GM06990 (cell line): ENCODE results near the gene C1orf210.
A peak's percentile ranks its signal among the peaks of the same experiment; 100 is the strongest.

Experiments
- DNase-seq: peaks from one replicate; pipeline ENCODE4 v3.0.0-alpha.2; 2011; ENCODE audit not compliant: insufficient read length; ENCODE audit errors: extremely low read depth
- H3K27me3 ChIP-seq: replicated peaks from 2 replicates; pipeline ENCODE4 v1.6.0; 2011; ENCODE audit warnings: low read length; ENCODE audit not compliant: control insufficient read depth, insufficient read depth
- H3K36me3 ChIP-seq: 2 replicates; pipeline ENCODE4 v1.5.1; 2011; ENCODE audit warnings: low read length; ENCODE audit not compliant: control insufficient read depth, insufficient read depth
- H3K4me3 ChIP-seq: replicated peaks from 2 replicates; pipeline ENCODE4 v1.5.1; 2011; ENCODE audit warnings: low read depth, mild to moderate bottlenecking, control low read depth, low read length
- TF ChIP-seq, protein P1 (sequence below): IDR thresholded peaks from 2 replicates; pipeline ENCODE4 v1.5.1; 2011; ENCODE audit warnings: low read length, control low read depth, mild to moderate bottlenecking, inconsistent platforms; ENCODE audit not compliant: insufficient read depth, poor library complexity, severe bottlenecking

Gene C1orf210

DNA sequence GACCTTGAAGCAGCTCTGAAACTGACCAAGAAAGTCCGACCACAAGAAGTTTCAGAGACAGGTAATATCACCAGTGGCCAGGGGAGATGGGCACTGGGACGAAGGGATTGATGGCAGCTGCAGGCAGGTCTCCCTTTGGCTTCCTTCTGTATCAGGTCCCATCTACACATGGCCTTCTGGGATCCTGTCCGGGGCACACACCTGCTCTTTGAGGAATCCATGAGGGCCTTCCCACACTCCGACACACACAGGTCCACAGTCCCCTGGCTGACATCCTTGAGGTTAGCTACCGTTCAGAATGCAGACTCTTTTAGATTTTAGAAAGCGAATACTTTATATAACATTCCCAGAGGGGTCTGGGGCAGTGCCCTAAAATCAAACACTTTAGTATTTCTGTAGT is 42.1 kb downstream of the C1orf210 start:
- no peaks in the 10 kb centered on the region for H3K36me3 ChIP-seq
- H3K27me3 ChIP-seq, result no peaks in the 10 kb centered on the region
- no peak overlapping the region for H3K4me3 ChIP-seq
- TF ChIP-seq, protein P1, sequence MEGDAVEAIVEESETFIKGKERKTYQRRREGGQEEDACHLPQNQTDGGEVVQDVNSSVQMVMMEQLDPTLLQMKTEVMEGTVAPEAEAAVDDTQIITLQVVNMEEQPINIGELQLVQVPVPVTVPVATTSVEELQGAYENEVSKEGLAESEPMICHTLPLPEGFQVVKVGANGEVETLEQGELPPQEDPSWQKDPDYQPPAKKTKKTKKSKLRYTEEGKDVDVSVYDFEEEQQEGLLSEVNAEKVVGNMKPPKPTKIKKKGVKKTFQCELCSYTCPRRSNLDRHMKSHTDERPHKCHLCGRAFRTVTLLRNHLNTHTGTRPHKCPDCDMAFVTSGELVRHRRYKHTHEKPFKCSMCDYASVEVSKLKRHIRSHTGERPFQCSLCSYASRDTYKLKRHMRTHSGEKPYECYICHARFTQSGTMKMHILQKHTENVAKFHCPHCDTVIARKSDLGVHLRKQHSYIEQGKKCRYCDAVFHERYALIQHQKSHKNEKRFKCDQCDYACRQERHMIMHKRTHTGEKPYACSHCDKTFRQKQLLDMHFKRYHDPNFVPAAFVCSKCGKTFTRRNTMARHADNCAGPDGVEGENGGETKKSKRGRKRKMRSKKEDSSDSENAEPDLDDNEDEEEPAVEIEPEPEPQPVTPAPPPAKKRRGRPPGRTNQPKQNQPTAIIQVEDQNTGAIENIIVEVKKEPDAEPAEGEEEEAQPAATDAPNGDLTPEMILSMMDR, result no peak
- no peak for DNase-seq

DNA sequence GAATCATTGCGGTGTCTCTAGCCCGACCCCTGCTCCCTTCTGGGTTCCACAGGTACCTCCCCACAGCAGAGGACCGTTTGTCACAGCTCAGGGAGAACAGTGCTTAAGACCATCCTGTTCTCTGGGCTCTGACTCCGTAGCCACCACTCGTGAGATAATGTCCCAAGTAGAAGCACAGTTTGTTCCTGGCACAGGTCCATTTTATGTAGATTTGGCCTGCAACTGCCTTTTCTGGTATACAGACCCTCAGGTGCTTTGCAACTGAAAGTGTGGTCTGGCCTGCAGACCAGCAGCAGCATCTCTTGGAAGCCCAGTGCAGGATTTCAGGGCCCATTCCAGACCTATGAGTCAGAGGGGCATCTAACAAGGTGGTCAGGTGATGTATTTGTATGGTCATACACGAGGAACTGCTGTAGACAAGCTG is 44.0 kb downstream of the C1orf210 start:
- no peak for DNase-seq
- Histone ChIP-seq H3K27me3 (no peaks in the 10 kb centered on the region), H3K36me3 (no peaks in the 10 kb centered on the region), H3K4me3 (no peak overlapping the region)
- TF ChIP-seq, protein P1, result no peak

DNA sequence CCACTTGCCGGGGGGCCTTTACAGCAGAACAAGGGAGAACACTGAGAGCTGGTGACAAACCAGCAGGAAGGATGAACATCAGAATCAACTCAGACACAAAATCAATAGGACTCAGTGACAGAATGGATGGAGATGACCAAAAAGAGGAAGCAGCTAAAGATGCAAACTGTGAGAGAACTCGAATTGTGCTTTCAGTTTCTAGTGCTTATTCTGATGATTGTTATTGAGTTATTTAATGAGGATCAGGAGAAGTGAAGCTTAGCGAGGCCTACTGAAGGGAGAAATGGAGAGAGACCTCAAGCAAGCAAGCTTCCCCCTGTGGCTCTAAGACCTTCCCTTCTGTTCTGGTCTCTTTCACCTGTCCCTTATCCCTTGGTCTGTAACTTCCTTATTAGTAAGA is 45.9 kb downstream of the C1orf210 start:
- Histone ChIP-seq H3K4me3 (no peak overlapping the region), H3K27me3 (no peaks in the 10 kb centered on the region), H3K36me3 (peaks cover 4% of the 10 kb centered on the region; the same call in 1 of the 2 replicates)
- TF ChIP-seq, protein P1, result no peak
- peak; percentile 74 for DNase-seq

DNA sequence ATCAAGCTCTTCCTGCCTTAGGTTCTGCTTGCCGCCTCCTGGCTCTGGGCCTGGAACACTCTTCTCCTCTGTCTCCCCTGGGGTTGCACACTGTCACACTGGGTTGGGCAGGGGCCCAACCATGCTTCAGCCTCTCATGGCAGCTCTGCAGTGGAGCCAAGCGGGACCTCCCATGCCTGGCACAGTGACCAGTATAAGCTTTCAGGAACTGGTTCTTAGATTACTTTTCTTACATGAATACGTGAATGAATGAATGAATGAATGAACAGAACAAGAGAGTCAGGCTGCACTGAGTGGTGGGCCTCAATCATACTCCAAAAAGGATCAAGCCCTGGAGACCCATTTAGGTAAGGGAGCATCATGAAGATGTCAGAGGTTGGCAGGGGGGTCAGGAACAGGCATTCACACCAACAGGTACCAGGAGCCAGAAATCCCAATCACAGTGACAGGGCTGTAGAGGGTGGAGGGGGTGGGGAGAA is 46.4 kb downstream of the C1orf210 start:
- no peaks in the 10 kb centered on the region for H3K27me3 ChIP-seq
- H3K4me3 ChIP-seq, result no peak overlapping the region
- peaks cover 9% of the 10 kb centered on the region for H3K36me3 ChIP-seq
- no peak for DNase-seq
- TF ChIP-seq, protein P1, result no peak

DNA sequence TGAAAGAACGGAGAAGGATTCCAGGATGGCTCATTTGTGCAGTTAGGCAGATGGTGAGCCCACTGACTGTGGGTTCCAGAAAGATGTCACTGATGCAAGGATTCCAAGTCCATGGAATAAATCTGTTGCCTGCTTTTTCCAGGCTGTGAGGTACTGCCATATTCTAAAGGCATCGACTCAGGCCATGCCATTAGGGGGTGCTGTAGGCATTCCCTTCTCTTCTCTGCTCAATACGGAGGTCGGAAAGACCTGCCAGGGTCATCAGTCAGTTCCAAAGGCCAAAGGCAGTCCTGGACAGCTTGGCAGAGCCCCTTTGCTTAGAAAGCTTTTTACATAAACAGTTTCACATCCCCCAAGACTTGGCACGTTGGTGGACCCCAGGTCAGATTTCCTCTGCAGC is 47.3 kb downstream of the C1orf210 start:
- Histone ChIP-seq H3K27me3 (no peaks in the 10 kb centered on the region), H3K36me3 (peaks cover 14% of the 10 kb centered on the region), H3K4me3 (no peak overlapping the region)
- no peak for DNase-seq
- TF ChIP-seq, protein P1, result peak; percentile 41

DNA sequence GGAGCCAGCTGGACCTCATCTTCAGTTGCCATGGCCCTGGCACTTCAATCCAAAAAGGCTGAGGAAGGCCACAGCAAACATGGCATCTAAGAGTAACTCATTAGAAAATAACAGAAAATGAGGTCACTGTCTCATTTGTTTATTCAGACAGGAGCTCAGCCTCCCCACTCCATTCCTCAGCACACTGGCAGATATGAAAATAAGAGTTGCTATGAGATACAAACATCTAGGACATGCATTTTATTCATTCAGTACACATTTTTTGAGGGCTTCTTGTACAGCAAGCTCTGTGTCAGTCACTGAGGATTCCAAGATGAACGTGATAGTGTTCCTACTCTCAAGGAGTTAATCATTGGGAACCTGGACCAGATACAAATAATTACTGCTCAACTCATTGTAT is 48.3 kb downstream of the C1orf210 start:
- Histone ChIP-seq H3K36me3 (peaks cover 17% of the 10 kb centered on the region), H3K4me3 (no peak overlapping the region), H3K27me3 (no peaks in the 10 kb centered on the region)
- DNase-seq, result no peak
- TF ChIP-seq, protein P1, result no peak
